ENCODE measurements around the gene EIF3B. TPM values are rescaled to one million over a fixed set of nuclear protein-coding genes. Genes with fewer than 3 reads are reported as not detected.
A peak's percentile ranks its signal among the peaks of the same experiment; 100 is the strongest.
"Not testable (repeated sequence)": the region's sequence is repeated elsewhere in the genome, so short reads cannot be mapped to it uniquely, and the experiment has no call there.

EIF3B gene
- polyA plus RNA-seq, 4 donors, result 142 to 160 (median 147) TPM

- DNase-seq (ENCODE audit: low read depth in 4 of 4, low spot score in 3 of 4), result no peak
Measured at GRCh38 chr7:2394566-2395082, 40.0 kb downstream of the EIF3B start.

GRCh38 chr7:2398506-2398905 lies 43.9 kb downstream of the EIF3B start:
- no peak for DNase-seq (ENCODE audit: low read depth in 4 of 4, low spot score in 3 of 4)

GRCh38 chr7:2399848-2400587 lies 45.4 kb downstream of the EIF3B start:
- DNase-seq (ENCODE audit: low read depth in 4 of 4, low spot score in 3 of 4), result peak; percentile 48 to 76 (median 62)

- no peak for DNase-seq (ENCODE audit: low read depth in 4 of 4, low spot score in 3 of 4)
Measured at GRCh38 chr7:2402687-2403013, 48.0 kb downstream of the EIF3B start.

GRCh38 chr7:2403014-2403717 lies 48.5 kb downstream of the EIF3B start, which contains the start of gene CHST12:
CHST12 (plus strand) TSS chr7:2403611; CDS start chr7:2432640, 29,029 bp downstream.
- peak; percentile 86 to 97 (median 87) for DNase-seq (ENCODE audit: low read depth in 4 of 4, low spot score in 3 of 4)

GRCh38 chr7:2403718-2404648 lies 49.4 kb downstream of the EIF3B start:
- DNase-seq (ENCODE audit: low read depth in 4 of 4, low spot score in 3 of 4), result no peak

- no peak for DNase-seq (ENCODE audit: low read depth in 4 of 4, low spot score in 3 of 4)
Measured at GRCh38 chr7:2404714-2405119, 50.1 kb downstream of the EIF3B start.

- DNase-seq (ENCODE audit: low read depth in 4 of 4, low spot score in 3 of 4), result no peak
Measured at GRCh38 chr7:2405201-2405600, 50.6 kb downstream of the EIF3B start.

- no peak for DNase-seq (ENCODE audit: low read depth in 4 of 4, low spot score in 3 of 4)
Measured at GRCh38 chr7:2405601-2406345, 51.1 kb downstream of the EIF3B start.

- no peak for DNase-seq (ENCODE audit: low read depth in 4 of 4, low spot score in 3 of 4)
Measured at GRCh38 chr7:2409745-2410414, 55.3 kb downstream of the EIF3B start.

- DNase-seq (ENCODE audit: low read depth in 4 of 4, low spot score in 3 of 4), result no peak
Measured at GRCh38 chr7:2411049-2411448, 56.4 kb downstream of the EIF3B start.

GRCh38 chr7:2411815-2412586 lies 57.4 kb downstream of the EIF3B start:
- DNase-seq (ENCODE audit: low read depth in 4 of 4, low spot score in 3 of 4), result no peak

GRCh38 chr7:2412587-2413201 lies 58.1 kb downstream of the EIF3B start:
- DNase-seq (ENCODE audit: low read depth in 4 of 4, low spot score in 3 of 4), result no peak

- no peak for DNase-seq (ENCODE audit: low read depth in 4 of 4, low spot score in 3 of 4)
Measured at GRCh38 chr7:2416063-2416462, 61.4 kb downstream of the EIF3B start.

GRCh38 chr7:2416650-2417049 lies 62.0 kb downstream of the EIF3B start:
- DNase-seq (ENCODE audit: low read depth in 4 of 4, low spot score in 3 of 4), result no peak

- DNase-seq (ENCODE audit: low read depth in 4 of 4, low spot score in 3 of 4), result not testable (repeated sequence)
Measured at GRCh38 chr7:2417178-2417577, 62.6 kb downstream of the EIF3B start.

- no peak for DNase-seq (ENCODE audit: low read depth in 4 of 4, low spot score in 3 of 4)
Measured at GRCh38 chr7:2417981-2418481, 63.4 kb downstream of the EIF3B start.
